BJ (cell line): ENCODE data around the gene KIAA1755. TPM values are rescaled to one million over a fixed set of nuclear protein-coding genes. Genes with fewer than 3 reads are reported as not detected.

ENCODE experiments used
- CTCF ChIA-PET: fragments of 350-600 bp; formaldehyde crosslinking; extraction: SDS; loops from one replicate; lab custom pipeline; 2021; ENCODE audit warnings: antibody characterized with exemption, inconsistent platforms; lab: Yijun Ruan, JAX
- POLR2A ChIA-PET: fragments of 300-600 bp; sonication (Branson Sonifier 250); formaldehyde crosslinking; extraction: SDS; loops from one replicate; lab custom pipeline; 2021; ENCODE audit warnings: antibody characterized with exemption; lab: Charles Lee
- DNase-seq: peaks from one replicate; pipeline ENCODE4 v3.0.0-alpha.2; 2011; ENCODE audit warnings: low read depth
- H3K27me3 ChIP-seq: 2 replicates; pipeline ENCODE4 v1.6.0; 2011; ENCODE audit warnings: low read length; ENCODE audit not compliant: control insufficient read depth, insufficient read depth
- H3K36me3 ChIP-seq: 2 replicates; pipeline ENCODE4 v1.5.1; 2011; ENCODE audit warnings: low read length; ENCODE audit not compliant: control insufficient read depth, insufficient read depth
- H3K4me3 ChIP-seq: 2 replicates; pipeline ENCODE4 v1.5.1; 2011; ENCODE audit warnings: low read depth, mild to moderate bottlenecking, control low read depth, low read length
- CTCF ChIP-seq: IDR thresholded peaks from 2 replicates; pipeline ENCODE4 v1.5.1; 2011; ENCODE audit warnings: low read depth, mild to moderate bottlenecking, control low read depth, inconsistent platforms, low read length, moderate library complexity; ENCODE audit not compliant: insufficient read depth
- polyA plus RNA-seq: library from polyadenylated mRNA; depleted of rRNA; stranded (reverse); fragments of >200 nt; gene quantifications from 2 replicates; pipeline ENCODE4 v1.2.3, GENCODE V29; 2011

KIAA1755 gene
- polyA plus RNA-seq, 1 experiment: 9.7 TPM

- no peak for DNase-seq
- no peak overlapping the region for H3K4me3 ChIP-seq
- H3K27me3 ChIP-seq: no peaks in the 10 kb centered on the region
- H3K36me3 ChIP-seq: no peaks in the 10 kb centered on the region
- ChIA-PET CTCF (interaction anchor here (0.6 to 18.0 kb wide), 23 partner anchors 8 to 185 kb away, joined by 3 to 482 read pairs (median 4); partner anchors contain the start of gene BPI), POLR2A (no interaction called here)
- TF ChIP-seq CTCF: peak; percentile 57
These were observed 30.9 kb downstream of the KIAA1755 start for GRCh38 chr20:38229376-38230252.

- DNase-seq: no peak
- no peak for TF ChIP-seq CTCF
- Histone ChIP-seq H3K4me3 (no peak overlapping the region), H3K36me3 (no peaks in the 10 kb centered on the region), H3K27me3 (no peaks in the 10 kb centered on the region)
- CTCF ChIA-PET: interaction anchor here (1.2 to 18.0 kb wide), 6 partner anchors 12 to 180 kb away, joined by 4 to 482 read pairs (median 34); partner anchors contain the start of gene BPI
- POLR2A ChIA-PET: no interaction called here
These were observed 32.1 kb downstream of the KIAA1755 start for GRCh38 chr20:38228436-38228835.

GRCh38 chr20:38227420-38228360 lies 32.8 kb downstream of the KIAA1755 start:
- CTCF ChIA-PET: interaction anchor here (0.9 to 18.0 kb wide), 14 partner anchors 10 to 664 kb away, joined by 3 to 482 read pairs (median 12); partner anchors contain the start of genes BPI and TGM2
- peak; percentile 25; the same call in 1 of the 2 replicates for TF ChIP-seq CTCF
- POLR2A ChIA-PET: no interaction called here
- no peaks in the 10 kb centered on the region for H3K27me3 ChIP-seq
- H3K36me3 ChIP-seq: no peaks in the 10 kb centered on the region
- H3K4me3 ChIP-seq: no peak overlapping the region
- no peak for DNase-seq

GRCh38 chr20:38226553-38226952 lies 34.0 kb downstream of the KIAA1755 start:
- ChIA-PET POLR2A (no interaction called here), CTCF (interaction anchor here (1.0 to 18.0 kb wide), 14 partner anchors 9 to 662 kb away, joined by 3 to 482 read pairs (median 15); partner anchors contain the start of genes BPI and TGM2)
- no peaks in the 10 kb centered on the region for H3K27me3 ChIP-seq
- no peak for TF ChIP-seq CTCF
- DNase-seq: no peak
- no peak overlapping the region for H3K4me3 ChIP-seq
- no peaks in the 10 kb centered on the region for H3K36me3 ChIP-seq

- POLR2A ChIA-PET: no interaction called here
- TF ChIP-seq CTCF: no peak
- DNase-seq: no peak
These were observed 34.7 kb downstream of the KIAA1755 start for GRCh38 chr20:38225900-38226263.

More at GRCh38 chr20:38225900-38226263, 34.7 kb downstream of the KIAA1755 start:
- Histone ChIP-seq H3K27me3 (no peaks in the 10 kb centered on the region), H3K4me3 (no peak overlapping the region), H3K36me3 (no peaks in the 10 kb centered on the region)
- CTCF ChIA-PET: interaction anchor here (0.7 to 18.0 kb wide), 15 partner anchors 8 to 662 kb away, joined by 3 to 482 read pairs (median 11); partner anchors contain the start of genes BPI and TGM2
